ENCODE data around the gene VPS51. TPM values are rescaled to one million over a fixed set of nuclear protein-coding genes. Genes with fewer than 3 reads are reported as not detected.
A peak's percentile ranks its signal among the peaks of the same experiment; 100 is the strongest.

VPS51 gene
- total and polyA plus RNA-seq, 2 of the 13 experiments (the other 11 are each of a cell fraction or from before 2014, with no cell fraction given): 76.3 to 90.6 TPM

GRCh38 chr11:65112546-65113360 lies 16.7 kb downstream of the VPS51 start (continued):
- TF ChIP-seq PRDM15 (CRISPR knock-in tag; IDR thresholded peaks at IDR 0.05) (no peak), ZNF576 (CRISPR knock-in tag; IDR thresholded peaks at IDR 0.05) (no peak), HOXA5 (CRISPR knock-in tag; IDR thresholded peaks at IDR 0.05) (peak; percentile 22; the same call in 1 of the 2 replicates), CBFB (CRISPR knock-in tag; IDR thresholded peaks at IDR 0.05) (peak; percentile 49), NRL (CRISPR knock-in tag; IDR thresholded peaks at IDR 0.05; ENCODE audit: borderline replicate concordance) (peak; percentile 5; the same call in 1 of the 2 replicates), ZBTB25 (CRISPR knock-in tag; IDR thresholded peaks at IDR 0.05) (peak; percentile 49; the same call in 1 of the 2 replicates), MYPOP (CRISPR knock-in tag; IDR thresholded peaks at IDR 0.05) (peak; percentile 56; the same call in 1 of the 2 replicates), ZNF407 (CRISPR knock-in tag; IDR thresholded peaks at IDR 0.05; ENCODE audit: not compliant biosample characterization) (peak; percentile 77), RAD21 (CRISPR knock-in tag; IDR thresholded peaks at IDR 0.05) (peak; percentile 79), ZNF777 (CRISPR knock-in tag; IDR thresholded peaks at IDR 0.05) (peak; percentile 75), TGIF2 (CRISPR knock-in tag; IDR thresholded peaks at IDR 0.05) (peak; percentile 71; the same call in 1 of the 2 replicates)
